GM23338 (cell line): Measurements from ENCODE around the gene COG2. TPM values are rescaled to one million over a fixed set of nuclear protein-coding genes. Genes with fewer than 3 reads are reported as not detected.

ENCODE experiments used
- ATAC-seq: fragments of 200-7000 bp; cut with Tn5 transposase; 3 replicates; pipeline ENCODE4 v1.9.1; 2020
- DNase-seq: peaks from one replicate; pipeline ENCODE4 v3.0.0-alpha.2; 2015; ENCODE audit warnings: low spot score
- H2AFZ ChIP-seq: fragments of 200-600 bp; sonication (generic); 2 replicates; pipeline ENCODE4 v1.8.0; 2016; ENCODE audit warnings: antibody characterized with exemption, mild to moderate bottlenecking, moderate library complexity
- H3F3A ChIP-seq: fragments of 200-600 bp; sonication (generic); replicated peaks from 2 replicates; pipeline ENCODE4 v1.8.0; 2017; ENCODE audit warnings: antibody characterized with exemption, mixed run types, low read depth
- H3K27ac ChIP-seq: fragments of 200-600 bp; sonication (generic); 2 replicates; pipeline ENCODE4 v1.6.1; 2016; ENCODE audit warnings: low read depth
- H3K27me3 ChIP-seq: fragments of 200-600 bp; sonication (generic); 2 replicates; pipeline ENCODE4 v1.8.0; 2016; ENCODE audit warnings: mild to moderate bottlenecking, mixed run types, moderate library complexity; ENCODE audit not compliant: insufficient read depth
- H3K36me3 ChIP-seq: fragments of 200-600 bp; sonication (generic); 2 replicates; pipeline ENCODE4 v1.8.0; 2016; ENCODE audit warnings: mild to moderate bottlenecking; ENCODE audit not compliant: insufficient read depth
- H3K4me1 ChIP-seq: fragments of 200-600 bp; sonication (generic); 2 replicates; pipeline ENCODE4 v1.8.0; 2016; ENCODE audit warnings: mild to moderate bottlenecking, moderate library complexity; ENCODE audit not compliant: insufficient read depth
- H3K4me2 ChIP-seq: fragments of 200-600 bp; sonication (generic); 2 replicates; pipeline ENCODE4 v1.7.1; 2017; ENCODE audit warnings: mixed run types
- H3K4me3 ChIP-seq: fragments of 200-600 bp; sonication (generic); 2 replicates; pipeline ENCODE4 v1.6.1; 2016; ENCODE audit warnings: mixed run types
- H3K79me2 ChIP-seq: fragments of 200-600 bp; sonication (generic); replicated peaks from 2 replicates; pipeline ENCODE4 v1.8.0; 2017; ENCODE audit warnings: mild to moderate bottlenecking; ENCODE audit not compliant: insufficient read depth
- H3K9me2 ChIP-seq: fragments of 200-600 bp; sonication (generic); 2 replicates; pipeline ENCODE4 v1.8.0; 2017; ENCODE audit not compliant: insufficient read depth
- H4K20me1 ChIP-seq: fragments of 200-600 bp; sonication (generic); replicated peaks from 2 replicates; pipeline ENCODE4 v1.8.0; 2017; ENCODE audit warnings: mild to moderate bottlenecking; ENCODE audit not compliant: insufficient read depth
- H3K27ac Mint-ChIP-seq: 2 replicates; pipeline ENCODE4 v1.8.0; 2020; ENCODE audit warnings: inconsistent platforms, mild to moderate bottlenecking, moderate library complexity, mixed read lengths
- H3K27me3 Mint-ChIP-seq: 3 replicates; pipeline ENCODE4 v1.8.0; 2022; ENCODE audit warnings: low read depth, mild to moderate bottlenecking, moderate library complexity, mixed read lengths, inconsistent platforms; ENCODE audit not compliant: insufficient read depth, poor library complexity
- H3K36me3 Mint-ChIP-seq: 3 replicates; pipeline ENCODE4 v1.8.0; 2021; ENCODE audit warnings: low read depth, mild to moderate bottlenecking, inconsistent platforms, moderate library complexity, mixed read lengths
- H3K4me1 Mint-ChIP-seq: 3 replicates; pipeline ENCODE4 v1.8.0; 2020; ENCODE audit warnings: mild to moderate bottlenecking, inconsistent platforms, mixed read lengths
- H3K4me3 Mint-ChIP-seq: 3 replicates; pipeline ENCODE4 v1.8.0; 2021; ENCODE audit warnings: moderate library complexity, mild to moderate bottlenecking, inconsistent platforms, mixed read lengths
- H3K9me3 Mint-ChIP-seq: 3 replicates; pipeline ENCODE4 v1.8.0; 2020; ENCODE audit warnings: moderate library complexity, mild to moderate bottlenecking, inconsistent platforms, mixed read lengths
- CREB1 ChIP-seq: fragments of 250-450 bp; sonication (Bioruptor Pico); IDR thresholded peaks from 2 replicates; pipeline ENCODE4 v1.5.0; 2020; ENCODE audit warnings: low read depth, mild to moderate bottlenecking, moderate library complexity
- EZH2 ChIP-seq: fragments of 200-600 bp; sonication (generic); IDR thresholded peaks from one replicate; pipeline ENCODE4 v1.8.0; 2017; ENCODE audit warnings: antibody characterized with exemption, mild to moderate bottlenecking, low read depth; ENCODE audit not compliant: unreplicated experiment
- STAT1 ChIP-seq: IDR thresholded peaks from one replicate; pipeline ENCODE4 v1.6.1; 2016; ENCODE audit warnings: antibody characterized with exemption; ENCODE audit not compliant: unreplicated experiment
- ZNF331 ChIP-seq: fragments of 250-450 bp; sonication (Bioruptor Pico); IDR thresholded peaks from 2 replicates; pipeline ENCODE4 v1.5.0; 2020; ENCODE audit warnings: low read depth, mild to moderate bottlenecking, moderate library complexity
- ZNF462 ChIP-seq: fragments of 250-450 bp; sonication (Bioruptor Pico); IDR thresholded peaks from 2 replicates; pipeline ENCODE4 v1.5.0; 2020; ENCODE audit warnings: mild to moderate bottlenecking, moderate library complexity
- polyA plus RNA-seq: library from polyadenylated mRNA; unstranded; fragments of >200 nt; fragmentation: Nextera tagmentation; extraction: Ambion mirVana; gene quantifications from 2 replicates; pipeline ENCODE4 v1.2.1, GENCODE V29; 2016
- total RNA-seq: library from RNA; depleted of rRNA; stranded (reverse); fragments of >200 nt; shearing (Covaris generic); gene quantifications from 2 replicates; pipeline ENCODE4 v1.2.3, GENCODE V29; 2014

COG2 gene
- total and polyA plus RNA-seq, 2 experiments from 2014 or later = 35.8 to 38.5 TPM

- TF ChIP-seq ZNF462 (CRISPR knock-in tag) = no peak
Measured at GRCh38 chr1:230610589-230610988, 31.7 kb upstream of the COG2 start (continued).

GRCh38 chr1:230611128-230611877 lies 31.0 kb upstream of the COG2 start:
- H3K4me1 Mint-ChIP-seq = peaks cover 25% of the 10 kb centered on the region
- no peak overlapping the region for H2AFZ ChIP-seq
- no peak overlapping the region for H3K27ac ChIP-seq
- no peaks in the 10 kb centered on the region for H3F3A ChIP-seq
- no peaks in the 10 kb centered on the region for H3K36me3 ChIP-seq
- H4K20me1 ChIP-seq = no peaks in the 10 kb centered on the region
- H3K79me2 ChIP-seq = no peaks in the 10 kb centered on the region
- no peak for TF ChIP-seq CREB1
- TF ChIP-seq EZH2 = no peak
- TF ChIP-seq STAT1 = no peak
- TF ChIP-seq ZNF331 (CRISPR knock-in tag) = no peak
- H3K4me3 Mint-ChIP-seq = no peak overlapping the region
- peaks cover 26% of the 10 kb centered on the region for H3K4me1 ChIP-seq
- no peak overlapping the region for H3K4me2 ChIP-seq
- no peak for ATAC-seq
- no peaks in the 10 kb centered on the region for H3K36me3 Mint-ChIP-seq
- no peak overlapping the region for H3K27ac Mint-ChIP-seq
- no peak for DNase-seq
- no peak overlapping the region for H3K4me3 ChIP-seq
- no peaks in the 10 kb centered on the region for H3K27me3 ChIP-seq
- H3K27me3 Mint-ChIP-seq = peaks cover 2% of the 10 kb centered on the region
- H3K9me3 Mint-ChIP-seq = no peaks in the 10 kb centered on the region
- no peaks in the 10 kb centered on the region for H3K9me2 ChIP-seq
